HCEC 1CT (cell line): ENCODE data around the gene RSRC1.
"Not testable (repeated sequence)": the region's sequence is repeated elsewhere in the genome, so short reads cannot be mapped to it uniquely, and the experiment has no call there.

Experiments used
- DNase-seq: peaks from one replicate; pipeline ENCODE4 v3.0.0-alpha.2; 2017

The RSRC1 gene

DNA sequence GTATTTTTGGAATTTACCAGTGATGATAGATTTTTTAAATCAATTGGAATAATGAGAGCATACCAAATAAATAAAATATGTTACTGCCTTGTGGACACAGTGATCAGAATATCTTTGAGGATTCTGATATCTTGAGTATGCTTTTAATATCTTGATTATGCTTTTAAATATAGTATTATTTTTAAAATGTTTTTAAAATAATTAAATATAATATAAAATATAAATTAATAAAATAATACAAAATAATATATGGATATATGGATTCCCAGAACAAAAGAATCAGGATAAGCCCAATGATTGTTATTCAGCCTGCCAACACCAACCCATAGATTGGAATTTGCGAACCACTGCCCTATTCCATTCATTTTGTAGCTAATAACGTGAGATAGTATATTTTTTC is 369.2 kb downstream of the RSRC1 start:
- DNase-seq = no peak

DNA sequence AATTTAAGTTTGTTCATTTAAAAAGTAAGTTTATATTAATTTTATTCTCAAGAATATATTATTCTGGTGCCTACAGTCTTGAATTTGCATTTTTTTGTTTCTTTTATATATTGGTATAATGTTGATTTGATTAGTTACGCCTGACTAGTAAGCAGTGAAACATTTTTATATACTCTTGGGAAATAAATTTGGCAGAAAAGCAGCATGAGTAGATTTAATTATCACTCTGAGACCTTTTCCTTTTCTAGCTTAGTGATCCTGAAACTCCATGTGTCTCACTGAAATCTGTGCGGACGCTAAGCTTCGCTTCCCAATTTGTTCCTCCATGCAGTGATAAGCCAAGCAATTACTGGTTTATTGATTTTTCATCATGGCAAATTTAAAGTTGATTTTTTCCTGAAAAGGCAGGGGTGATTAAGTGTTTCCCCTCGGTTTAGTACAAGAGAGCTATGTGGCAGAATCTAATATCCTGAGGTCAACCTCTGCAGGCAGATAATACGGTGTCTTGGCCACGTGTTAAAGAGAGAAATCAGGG is 373.9 kb downstream of the RSRC1 start:
- DNase-seq = no peak

DNA sequence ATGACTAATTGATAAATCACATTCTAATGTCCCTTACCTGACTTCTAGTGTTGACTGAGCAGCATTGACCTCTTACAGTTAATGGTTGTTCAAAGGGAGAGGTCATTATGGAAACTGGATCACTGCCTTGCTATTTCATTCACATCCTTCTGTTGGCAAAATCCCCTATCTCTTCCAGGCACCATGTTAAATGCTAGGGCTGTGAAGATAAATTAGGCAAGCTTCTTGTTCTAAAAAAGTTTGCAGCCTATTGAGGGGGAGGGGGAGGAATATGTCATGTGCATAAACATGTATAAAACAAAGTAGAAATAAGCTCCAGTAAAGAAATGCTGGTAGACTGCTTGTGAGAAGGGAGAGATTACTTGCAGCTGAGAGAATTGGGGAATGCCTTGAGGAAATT is 376.3 kb downstream of the RSRC1 start:
- DNase-seq = no peak

GRCh38 chr3:158488670-158489069 is 378.8 kb downstream of the RSRC1 start:
- no peak for DNase-seq

GRCh38 chr3:158489181-158489580 is 379.3 kb downstream of the RSRC1 start:
- no peak for DNase-seq

DNA sequence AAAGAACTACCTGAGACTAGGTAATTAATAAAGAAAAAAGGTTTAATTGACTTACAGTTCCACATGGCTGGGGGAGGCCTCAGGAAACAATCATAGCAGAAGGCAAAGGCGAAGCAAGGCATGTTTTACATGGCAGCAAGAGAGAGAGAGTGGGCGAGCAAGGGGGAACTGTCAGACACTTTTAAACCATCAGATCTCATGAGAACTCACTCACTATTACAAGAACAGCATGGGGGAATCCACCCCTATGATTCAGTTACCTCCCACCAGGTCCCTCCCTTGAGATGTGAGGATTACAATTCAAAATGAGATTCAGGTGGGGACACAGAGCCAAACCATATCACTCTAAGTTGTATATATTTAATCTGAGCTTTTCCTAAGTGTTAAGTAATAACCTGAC is 382.1 kb downstream of the RSRC1 start:
- DNase-seq = no peak

DNA sequence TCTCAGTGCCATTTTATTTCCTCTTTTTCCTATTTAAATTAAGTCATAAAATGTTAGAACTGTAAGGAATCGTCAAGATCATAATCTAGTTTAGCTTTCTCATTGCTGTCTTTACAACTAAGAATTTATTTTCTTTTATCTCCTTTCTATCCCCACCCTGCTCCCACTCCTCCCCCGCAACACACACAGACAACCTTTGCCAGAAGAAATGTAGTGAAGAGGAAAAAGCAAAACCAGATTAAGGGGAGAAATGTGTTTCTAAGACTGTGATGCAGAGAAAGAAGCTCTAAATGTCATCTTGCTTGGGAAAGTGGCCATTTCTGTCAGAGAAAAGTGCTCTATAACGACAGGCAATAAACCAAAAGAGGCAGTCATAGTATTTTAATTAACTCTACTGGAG is 382.8 kb downstream of the RSRC1 start:
- DNase-seq = no peak

- DNase-seq = no peak
Observed at GRCh38 chr3:158493931-158494330, 384.0 kb downstream of the RSRC1 start.

- DNase-seq = no peak
Observed at GRCh38 chr3:158494673-158495072, 384.8 kb downstream of the RSRC1 start.

DNA sequence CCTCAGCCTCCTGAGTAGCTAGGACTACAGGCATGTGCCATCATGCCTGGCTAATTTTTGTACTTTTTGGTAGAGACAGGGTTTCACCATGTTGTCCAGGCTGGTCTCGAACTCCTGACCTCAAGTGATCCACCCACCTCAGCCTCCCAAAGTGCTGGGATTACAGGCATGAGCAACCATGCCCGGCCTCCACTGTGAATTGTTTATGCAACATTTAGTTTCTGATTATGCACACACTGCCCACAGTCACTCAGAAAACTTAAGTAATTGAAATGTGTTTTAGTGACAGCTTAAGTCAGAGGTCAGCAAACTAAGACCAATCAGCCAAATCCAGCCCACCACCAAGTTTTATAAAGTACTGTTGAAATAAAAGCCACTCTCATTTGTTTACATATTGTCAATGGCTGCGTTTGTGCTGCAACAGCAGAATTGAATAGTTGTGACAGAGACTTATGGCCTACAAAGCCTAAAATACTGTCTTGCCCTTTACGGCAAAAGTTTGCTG is 385.6 kb downstream of the RSRC1 start:
- DNase-seq = not testable (repeated sequence)

- no peak for DNase-seq
Observed at GRCh38 chr3:158505117-158505516, 395.2 kb downstream of the RSRC1 start.

DNA sequence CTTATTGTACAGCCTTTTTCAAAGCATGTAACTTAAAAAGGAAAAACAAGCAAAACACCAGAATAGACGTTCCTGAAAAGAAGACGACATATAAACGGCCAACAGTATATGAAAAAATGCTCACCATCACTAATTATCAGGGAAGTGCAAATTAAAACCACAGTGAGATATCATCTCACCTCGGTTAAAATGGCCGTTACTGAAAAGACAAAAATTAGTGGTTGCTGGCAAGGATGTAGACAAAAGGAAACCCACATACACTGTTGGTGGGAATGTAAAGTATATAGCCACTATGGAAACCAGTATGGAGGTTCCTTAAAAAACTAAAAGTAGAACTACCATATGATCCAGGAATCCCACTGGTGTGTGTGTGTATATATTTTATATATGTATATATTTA is 396.6 kb downstream of the RSRC1 start:
- DNase-seq = no peak

- peak; percentile 33 for DNase-seq
Observed at GRCh38 chr3:158508481-158508880, 398.6 kb downstream of the RSRC1 start.

DNA sequence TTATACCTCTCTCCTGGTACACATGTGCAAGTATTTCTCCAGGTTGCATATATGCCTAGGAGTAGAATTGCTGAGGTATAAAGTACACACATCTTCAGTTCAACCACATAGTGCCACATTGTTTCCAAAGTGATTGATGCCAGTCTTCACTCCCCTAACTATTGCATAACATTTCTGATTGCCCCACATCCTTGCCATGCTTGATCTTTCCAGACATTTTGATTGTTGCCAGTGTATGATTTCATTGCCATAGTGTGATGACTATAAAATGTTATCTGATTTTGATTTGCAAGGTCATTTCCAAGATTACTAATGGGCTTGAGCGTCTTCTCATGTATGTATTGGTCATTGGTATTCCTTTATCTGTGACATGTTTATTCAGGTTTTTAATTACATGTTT is 400.0 kb downstream of the RSRC1 start:
- DNase-seq = no peak

DNA sequence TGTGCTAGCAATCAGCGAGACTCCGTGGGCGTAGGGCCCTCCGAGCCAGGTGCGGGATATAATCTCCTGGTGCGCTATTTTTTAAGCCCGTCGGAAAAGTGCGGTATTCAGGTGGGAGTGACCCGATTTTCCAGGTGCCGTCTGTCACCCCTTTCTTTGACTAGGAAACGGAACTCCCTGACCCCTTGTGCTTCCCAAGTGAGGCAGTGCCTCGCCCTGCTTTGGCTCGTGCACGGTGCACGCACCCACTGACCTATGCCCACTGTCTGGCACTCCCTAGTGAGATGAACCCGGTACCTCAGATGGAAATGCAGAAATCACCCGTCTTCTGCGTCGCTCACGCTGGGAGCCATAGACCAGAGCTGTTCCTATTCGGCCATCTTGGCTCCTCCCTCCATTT is 406.8 kb downstream of the RSRC1 start:
- not testable (repeated sequence) for DNase-seq

GRCh38 chr3:158519776-158520175 is 409.9 kb downstream of the RSRC1 start:
- no peak for DNase-seq

- DNase-seq = peak; percentile 18
Observed at GRCh38 chr3:158520433-158520832, 410.5 kb downstream of the RSRC1 start.

- DNase-seq = peak; percentile 74
Observed at GRCh38 chr3:158522221-158523136, 412.6 kb downstream of the RSRC1 start.

GRCh38 chr3:158528076-158528674 is 418.3 kb downstream of the RSRC1 start:
- DNase-seq = no peak

- no peak for DNase-seq
Observed at GRCh38 chr3:158531334-158531733, 421.4 kb downstream of the RSRC1 start.

DNA sequence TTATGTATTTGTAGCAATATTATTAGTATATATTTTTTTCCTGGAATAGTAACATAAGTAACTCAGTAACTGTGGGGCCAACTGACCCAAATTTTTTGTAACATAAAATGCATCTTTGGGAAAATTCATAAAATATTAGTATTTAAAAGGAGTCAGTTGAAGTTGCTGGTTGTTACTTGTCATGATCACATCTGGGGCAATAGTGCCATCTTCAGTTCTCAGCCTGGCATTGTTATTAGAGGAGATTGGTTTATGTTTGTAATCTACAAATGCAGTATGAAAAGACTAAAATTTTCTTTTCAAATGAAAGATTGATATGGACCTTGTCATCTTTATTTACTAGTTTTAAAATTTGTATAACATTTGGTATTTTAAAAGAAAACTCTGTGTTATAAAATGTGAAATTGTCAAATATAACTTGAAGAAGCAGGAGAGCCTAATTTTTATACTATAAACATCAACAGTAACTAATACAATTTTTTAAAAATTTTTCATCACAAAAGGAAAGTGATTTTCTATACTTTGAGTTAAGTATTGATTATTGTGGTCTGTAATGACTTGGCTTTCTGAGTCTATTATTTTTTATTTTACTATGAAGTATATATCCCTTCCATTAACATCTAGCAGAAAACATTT is 422.3 kb downstream of the RSRC1 start:
- peak; percentile 53 for DNase-seq

- DNase-seq = no peak
Observed at GRCh38 chr3:158535918-158536317, 426.0 kb downstream of the RSRC1 start.

- DNase-seq = peak; percentile 24
Observed at GRCh38 chr3:158539414-158540014, 429.6 kb downstream of the RSRC1 start.
